Ecto neural progenitor cell (in vitro differentiated cells): ENCODE data around the gene PROCA1.
"Not testable (repeated sequence)": the region's sequence is repeated elsewhere in the genome, so short reads cannot be mapped to it uniquely, and the experiment has no call there.

Source experiments
- DNase-seq: peaks from one replicate; pipeline ENCODE4 v3.0.0-alpha.2; 2018; ENCODE audit warnings: low spot score

Gene PROCA1

DNA sequence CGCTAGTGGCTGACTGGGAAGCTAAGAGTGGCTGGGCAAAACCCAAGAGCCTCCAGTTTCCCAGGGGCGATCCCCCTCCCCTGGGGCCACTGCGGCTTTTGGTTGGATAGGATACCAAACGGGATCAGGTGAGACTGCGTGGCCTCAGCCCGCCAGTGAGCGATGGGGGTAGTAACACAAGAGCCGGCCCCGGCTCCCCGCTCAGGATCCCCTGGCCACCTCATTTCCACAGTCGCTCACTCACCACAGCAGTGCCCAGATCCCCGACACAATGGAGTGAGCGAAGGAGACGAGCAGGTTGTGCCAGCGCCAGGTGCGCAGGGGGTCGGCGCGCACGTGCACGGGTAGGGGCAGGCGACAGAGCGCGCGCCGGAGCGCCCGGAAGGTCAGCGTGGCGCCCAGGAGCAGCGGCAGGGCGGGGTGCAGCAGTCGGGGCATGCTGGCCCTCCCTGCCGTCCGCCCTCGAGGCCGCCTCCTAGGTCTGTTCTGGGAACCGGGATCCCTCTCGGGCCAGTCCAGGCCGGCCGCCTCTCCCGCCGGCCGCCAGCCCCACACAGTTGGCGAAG, 14.1 kb upstream of the PROCA1 start:
- DNase-seq, result peak; percentile 94

DNA sequence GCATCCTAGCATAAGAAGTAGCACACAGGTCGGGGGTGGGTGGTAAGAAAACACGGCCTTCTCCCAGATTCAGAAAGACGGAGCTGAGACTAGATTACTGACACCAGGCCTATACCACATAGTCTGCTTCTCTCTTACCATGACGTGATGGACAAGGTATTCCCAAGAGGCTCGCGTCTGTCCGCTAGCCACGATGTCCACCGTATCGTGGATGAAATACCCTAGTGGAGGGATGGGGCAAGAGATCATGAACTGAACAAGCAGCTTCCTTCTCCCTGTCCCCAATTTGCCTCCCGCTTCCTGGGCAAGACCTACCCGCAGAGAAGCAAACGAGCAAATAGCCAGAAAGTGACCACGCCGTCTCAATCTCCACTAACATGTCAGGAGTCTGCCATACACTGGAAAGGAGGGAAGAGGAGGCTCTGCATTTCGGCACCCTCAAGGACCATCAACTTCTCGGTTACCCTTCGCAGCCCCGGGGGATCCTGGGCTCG, 13.5 kb upstream of the PROCA1 start:
- DNase-seq, result no peak

DNA sequence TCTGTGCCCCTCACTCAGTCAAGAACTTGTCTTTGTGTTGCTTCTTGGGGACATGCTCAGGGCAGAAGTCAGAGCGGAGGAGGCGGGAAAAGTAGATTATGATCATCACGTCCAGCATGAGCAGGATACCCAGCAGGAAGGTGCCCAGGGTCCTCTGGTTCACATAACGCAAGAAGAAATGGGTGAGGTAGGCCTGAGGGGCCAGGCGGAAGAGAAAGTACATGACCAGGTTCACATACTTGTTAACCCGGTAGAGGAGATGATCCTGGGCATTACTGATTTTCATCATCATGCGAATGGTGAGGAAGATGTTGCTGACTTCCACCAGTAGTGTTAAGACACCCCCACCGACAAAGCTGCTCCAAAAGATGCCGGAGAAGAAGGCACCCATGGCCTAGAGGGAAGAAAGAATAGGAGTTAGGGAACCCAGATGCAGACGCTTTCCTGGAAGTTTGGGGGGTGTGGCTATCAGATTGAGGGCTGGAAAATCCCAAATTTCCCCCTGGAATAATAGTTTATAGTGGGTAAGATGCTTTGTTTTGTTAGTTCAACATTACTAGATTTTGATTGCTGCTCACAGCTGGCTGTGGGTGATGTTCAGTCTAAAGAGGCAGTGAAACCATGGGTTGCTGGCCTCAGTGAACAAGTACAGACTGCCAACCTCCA, 12.9 kb upstream of the PROCA1 start:
- DNase-seq, result no peak

DNA sequence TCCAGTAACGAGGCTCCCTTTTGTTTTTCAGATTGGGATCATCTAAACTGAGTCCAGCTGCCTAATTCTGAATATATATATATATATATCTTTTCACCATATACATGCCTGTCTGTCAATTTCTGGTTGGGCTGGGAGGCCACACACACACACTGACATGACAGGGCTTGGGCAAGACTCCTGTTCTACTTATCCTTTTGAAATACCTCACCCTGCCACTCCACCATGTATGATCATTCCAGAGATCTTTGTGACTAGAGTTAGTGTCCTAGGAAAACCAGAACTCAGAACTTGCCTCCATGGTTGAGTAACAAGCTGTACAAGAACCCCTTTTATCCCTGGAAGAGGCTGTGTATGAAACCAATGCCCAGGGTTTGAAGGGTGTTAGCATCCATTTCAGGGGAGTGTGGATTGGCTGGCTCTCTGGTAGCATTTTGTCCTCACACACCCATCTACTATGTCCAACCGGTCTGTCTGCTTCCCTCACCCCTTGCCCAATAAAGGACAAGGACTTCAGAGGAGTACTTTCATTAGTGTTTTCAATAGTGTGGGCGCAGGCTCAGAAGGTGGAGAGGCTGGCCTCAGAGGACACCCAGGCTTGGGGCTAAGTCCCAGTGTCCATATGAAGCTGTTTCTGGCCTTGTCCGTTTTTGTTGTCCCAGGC, 12.3 kb upstream of the PROCA1 start:
- DNase-seq, result not testable (repeated sequence)

DNA sequence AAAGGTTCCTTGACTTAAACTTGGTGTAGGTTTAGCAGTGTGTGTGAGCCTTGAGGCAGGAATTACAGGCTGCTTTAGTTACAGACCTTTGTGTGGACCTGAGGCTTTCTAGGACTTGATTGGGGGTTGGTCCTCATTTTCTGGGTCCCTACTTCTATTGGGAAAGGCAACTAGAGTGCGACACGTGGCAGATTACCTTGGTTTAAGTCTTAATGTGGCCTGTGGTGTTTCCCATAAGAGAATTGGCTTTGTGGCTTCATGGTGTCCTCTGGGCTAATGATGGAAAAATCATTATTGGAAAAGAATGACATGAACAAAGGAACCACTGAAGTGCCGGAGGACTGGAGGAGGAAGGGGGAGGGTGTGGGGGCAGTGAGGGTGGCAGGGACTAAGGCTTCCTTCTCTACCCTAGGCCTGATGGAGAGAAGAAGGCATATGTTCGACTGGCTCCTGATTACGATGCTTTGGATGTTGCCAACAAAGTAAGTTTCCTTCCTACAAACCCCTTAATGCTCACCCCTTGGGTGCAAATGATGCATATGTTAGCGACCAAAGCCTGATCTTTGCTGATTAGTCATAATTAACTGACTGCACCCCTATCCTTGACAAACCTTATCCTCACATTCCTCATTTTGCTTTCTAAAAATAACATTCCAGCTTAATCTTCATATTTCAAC, 11.6 kb upstream of the PROCA1 start:
- DNase-seq, result no peak

DNA sequence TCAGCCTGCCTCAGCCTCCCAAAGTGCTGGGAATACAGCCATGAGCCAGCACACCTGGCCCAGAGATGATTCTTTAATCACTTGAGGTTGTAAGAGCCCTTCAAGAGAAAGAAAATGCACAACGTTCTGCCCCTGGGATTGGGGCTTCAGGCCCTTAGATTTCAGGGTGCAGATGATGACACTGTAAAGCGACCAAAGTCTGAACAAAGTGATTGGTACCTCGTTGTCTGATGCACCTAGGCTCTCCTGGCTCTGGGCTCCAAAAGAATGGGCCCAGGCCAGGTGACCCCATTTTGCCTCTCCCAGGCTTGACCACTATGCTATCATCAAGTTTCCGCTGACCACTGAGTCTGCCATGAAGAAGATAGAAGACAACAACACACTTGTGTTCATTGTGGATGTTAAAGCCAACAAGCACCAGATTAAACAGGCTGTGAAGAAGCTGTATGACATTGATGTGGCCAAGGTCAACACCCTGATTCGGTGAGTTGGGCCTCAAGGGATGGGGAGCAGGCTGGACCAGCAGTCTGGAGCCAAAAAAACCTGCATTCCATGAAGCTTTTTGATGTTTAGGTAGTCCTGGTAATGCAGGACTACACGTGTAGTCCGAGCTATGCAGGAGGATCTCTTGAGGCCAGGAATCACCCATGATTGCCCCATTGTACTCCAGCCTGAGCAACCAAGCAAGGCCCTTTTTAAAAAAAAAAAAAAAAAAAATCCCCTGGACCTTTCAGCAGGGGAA, 10.9 kb upstream of the PROCA1 start:
- DNase-seq, result no peak

DNA sequence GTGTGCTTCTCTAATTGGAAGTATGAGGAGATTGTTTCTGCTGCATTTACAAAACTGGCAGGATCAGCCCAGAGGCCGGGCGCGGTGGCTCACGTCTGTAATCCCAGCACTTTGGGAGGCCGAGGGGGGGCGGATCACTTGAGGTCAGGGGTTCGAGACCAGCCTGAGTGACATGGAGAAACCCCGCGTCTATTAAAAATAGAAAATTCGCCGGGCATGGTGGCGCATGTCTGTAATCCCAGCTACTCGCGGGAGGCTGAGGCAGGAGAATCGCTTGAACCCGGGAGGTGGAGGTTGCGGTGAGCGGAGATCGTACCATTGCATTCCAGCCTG, 9.3 kb upstream of the PROCA1 start:
- DNase-seq, result not testable (repeated sequence)

DNA sequence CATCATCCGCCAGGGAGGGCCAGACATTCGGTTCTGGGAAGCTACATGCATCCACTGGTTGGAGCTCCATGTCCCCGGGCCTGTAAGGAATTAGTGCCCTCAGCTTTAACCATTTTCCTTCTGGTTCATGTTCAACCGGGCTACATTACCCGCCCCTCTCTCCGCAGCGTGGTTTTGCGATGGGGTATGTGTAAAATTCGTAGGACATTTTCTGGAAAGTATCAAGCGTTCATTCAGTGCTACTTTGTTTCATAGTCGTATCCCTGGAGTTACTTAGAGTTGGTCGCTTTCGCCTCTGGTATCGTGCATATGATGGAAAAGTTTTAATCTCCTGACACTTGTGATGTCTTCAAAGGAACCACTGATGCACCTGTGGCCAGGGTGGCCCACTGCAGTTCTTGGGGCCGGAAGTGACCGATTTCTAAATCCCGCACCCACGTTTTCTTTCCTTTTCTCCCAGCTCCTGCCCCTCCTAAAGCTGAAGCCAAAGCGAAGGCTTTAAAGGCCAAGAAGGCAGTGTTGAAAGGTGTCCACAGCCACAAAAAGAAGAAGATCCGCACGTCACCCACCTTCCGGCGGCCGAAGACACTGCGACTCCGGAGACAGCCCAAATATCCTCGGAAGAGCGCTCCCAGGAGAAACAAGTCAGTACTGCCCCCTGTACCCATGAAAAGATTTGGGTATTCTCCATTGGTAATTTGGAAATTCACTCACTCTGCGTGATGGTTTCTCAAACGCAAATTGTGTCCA, 8.7 kb upstream of the PROCA1 start:
- no peak for DNase-seq

DNA sequence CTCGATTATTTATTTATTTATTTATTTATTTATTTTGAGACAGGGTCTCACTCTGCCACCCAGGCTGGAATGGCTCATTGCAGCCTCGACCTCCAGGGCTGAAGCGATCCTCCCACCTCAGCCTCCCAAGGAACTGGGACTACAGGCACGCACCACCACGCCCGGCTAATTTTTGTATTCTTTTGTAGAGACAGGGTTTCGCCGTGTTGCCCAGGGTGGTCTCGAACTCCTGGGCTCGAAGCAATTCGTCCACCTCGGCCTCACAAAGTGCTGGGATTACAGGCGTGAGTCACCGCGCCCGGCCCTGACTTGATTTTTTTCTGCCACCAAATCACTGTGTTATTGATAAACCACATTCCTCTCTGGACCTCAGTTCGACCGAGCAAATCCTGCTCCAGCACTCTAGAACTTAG, 7.3 kb upstream of the PROCA1 start:
- no peak for DNase-seq

DNA sequence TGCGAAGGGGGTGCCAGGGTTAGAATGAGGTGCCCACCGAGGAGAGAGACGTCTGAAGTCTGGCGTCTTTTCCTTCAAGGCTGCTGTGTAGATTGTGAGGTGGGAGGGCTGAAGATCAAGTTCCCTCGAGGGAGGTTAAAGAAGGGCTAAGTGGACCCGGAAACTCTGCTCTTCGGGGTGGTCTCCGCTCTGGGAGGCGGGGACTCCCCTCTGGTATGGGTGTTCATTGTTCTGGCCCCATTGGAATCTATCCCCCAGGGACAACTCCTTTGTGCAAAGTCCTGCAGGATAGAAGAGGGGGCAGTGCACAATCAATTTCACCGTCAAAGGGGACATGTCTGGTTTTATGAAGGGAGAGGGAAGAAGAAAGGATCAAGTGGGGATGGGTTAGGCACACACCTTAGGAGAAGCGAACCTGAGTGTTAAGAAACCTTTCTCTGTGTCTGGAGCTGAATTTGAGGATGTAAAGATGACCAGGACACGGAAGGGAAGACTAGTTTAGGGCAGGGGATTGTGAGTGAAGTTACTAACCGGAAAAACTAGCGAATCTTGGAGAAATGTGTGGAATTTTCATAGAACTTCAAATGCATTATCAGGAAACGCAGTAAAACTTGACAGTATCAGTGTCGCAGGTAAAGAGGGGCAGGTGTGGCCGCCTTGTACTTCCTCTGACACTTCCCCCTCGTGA, 6.8 kb upstream of the PROCA1 start:
- DNase-seq, result no peak

DNA sequence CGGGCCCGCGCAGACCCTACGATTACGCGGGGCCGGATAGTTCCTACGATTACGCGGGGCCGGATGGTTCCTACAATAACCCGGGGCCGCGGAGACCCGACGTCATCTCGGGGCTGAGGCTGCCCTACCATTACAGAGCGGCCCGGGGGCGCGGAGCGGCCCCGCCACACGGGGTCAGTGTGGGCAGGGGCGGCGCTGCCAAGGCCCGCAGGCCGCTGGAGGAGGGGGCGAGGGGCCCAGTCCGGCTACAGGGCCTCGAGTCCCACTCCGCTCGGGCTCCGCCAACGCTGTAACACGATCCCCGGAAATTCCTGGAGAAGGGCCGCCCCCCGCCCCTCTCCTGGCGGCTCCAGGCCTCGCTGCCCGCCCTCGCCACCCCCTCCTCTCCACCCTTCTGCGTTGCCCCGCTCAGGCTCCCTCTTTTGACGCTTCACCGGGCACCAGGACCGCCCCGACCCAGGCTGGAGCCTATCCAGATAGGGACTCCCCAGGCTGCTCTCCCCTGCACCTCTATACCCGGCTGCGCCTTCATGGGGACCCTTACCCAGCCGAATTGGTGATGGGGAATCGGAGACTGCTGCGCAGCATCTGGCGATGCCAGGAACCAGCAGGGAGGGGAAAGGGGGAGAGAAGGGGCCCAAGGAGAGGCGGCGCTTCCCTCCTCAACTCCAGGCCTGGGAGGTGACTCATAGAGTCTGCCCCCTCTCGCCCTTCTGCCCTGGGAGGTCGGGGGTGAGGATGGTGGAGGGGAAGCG, 6.1 kb upstream of the PROCA1 start, which contains the start of gene RAB34:
RAB34 (minus strand) TSS at position 291 of the 755 bp plus-strand sequence. CDS start 602 bp downstream, outside the sequence.
- peak; percentile 98 for DNase-seq

DNA sequence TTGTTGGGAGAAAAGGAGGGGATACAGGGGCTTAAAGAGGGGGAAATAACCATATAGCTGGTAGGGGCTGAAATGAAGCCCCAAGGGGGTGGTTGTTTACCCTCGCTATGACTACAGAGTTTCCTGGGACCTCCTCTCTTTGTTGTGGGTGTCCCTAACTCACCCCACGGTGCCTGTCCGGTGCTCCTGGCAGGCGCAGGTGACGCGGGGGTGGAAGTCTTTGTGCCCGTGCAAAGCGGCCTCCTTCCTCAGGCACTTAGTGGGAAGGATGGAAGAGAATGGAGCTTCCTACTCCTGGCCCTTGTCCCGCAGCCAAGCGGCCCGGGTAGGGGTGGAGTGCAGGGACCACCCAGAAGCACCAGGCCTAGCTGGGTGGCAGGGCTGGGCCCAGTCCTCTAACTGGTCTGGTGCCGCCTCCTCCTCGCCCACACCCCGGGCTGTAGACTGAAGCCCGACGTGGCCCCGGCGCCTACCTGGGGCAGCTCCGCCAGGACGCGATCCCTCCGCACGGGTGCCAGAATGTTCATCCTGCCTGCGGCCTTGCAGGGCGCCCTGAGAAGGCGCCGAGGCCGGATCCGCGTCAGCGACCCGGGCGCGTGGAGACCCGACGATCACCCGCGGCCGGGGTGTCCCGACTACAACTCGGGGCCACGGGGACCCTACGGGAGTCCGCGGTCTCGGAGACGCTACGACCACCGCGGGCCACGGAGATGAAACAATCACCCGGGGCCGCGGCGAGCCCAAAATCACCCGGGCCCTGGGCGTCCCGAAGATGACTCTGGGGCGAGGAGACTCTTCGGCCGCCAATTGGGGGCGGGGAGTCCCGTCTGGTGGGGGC, 5.3 kb upstream of the PROCA1 start:
- DNase-seq, result peak; percentile 84

DNA sequence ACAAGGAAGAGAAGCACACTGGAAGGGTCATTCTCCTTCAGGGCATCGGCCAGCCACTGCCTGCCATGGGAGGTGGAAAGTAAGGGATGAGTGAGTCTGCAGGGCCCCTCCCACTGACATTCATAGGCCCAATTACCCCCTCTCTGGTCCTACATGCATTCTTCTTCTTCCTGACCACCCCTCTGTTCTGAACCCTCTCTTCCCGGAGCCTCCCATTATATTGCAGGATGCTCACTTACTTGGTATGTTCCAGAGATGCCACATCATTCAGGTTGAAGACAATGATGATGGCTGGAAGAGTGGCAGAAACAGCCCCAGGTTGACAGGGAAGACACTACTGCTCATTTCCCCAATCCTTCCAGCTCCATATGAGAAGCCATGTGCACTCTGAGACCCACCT, 3.5 kb upstream of the PROCA1 start:
- no peak for DNase-seq

DNA sequence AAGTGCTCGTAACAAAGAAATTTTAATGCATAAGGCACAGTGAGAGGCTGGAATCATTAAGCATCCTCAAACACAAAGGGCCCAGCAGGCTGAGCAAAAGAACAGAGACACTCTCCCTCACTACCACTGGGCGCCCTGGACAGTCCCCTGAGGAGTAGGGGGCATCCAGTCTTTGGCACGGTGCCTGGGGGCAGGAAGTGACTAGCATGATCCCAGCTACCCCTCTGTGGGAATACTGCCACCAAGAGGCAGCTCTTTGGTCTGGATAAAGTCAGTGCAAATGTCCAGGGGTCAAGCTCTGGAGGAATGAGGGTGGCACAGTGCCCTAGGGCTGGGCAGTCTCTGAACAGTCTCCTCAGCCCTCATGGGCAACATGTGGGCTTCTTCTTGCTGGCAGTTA, 2.6 kb upstream of the PROCA1 start:
- no peak for DNase-seq

DNA sequence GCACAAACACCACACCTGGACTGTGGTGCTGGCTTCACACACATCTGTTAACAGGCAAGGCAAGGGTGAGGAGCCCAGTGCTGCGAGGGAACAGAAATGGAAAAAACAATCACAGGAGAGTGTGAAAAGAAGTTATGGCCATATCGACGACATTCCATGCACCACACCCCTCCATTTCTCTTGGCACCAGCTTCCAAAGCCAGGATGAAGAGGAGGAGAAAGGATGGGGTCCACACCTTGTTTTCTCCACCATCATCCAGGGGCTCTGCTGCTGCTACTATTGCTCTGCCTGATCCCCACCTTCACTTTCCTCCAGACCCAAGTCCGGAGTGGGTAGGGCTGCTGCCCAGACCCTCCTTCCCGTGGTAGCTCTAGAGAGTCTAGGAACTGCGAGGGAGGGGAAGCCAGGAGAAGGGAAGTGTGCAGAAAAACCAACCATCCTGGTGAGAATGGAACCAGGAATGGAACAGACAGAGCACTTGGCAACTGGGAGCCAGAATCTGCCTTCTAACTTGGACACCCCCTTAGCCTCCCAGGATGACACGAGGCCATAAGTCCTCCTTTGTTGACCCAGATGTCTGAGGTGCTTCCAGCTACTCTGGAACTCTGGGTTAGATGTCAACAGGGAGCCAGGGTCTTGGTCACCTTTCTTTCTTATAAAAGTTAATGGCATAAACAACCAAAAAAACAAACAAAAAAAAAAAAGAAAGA, 1.2 kb upstream of the PROCA1 start:
- DNase-seq, result no peak

DNA sequence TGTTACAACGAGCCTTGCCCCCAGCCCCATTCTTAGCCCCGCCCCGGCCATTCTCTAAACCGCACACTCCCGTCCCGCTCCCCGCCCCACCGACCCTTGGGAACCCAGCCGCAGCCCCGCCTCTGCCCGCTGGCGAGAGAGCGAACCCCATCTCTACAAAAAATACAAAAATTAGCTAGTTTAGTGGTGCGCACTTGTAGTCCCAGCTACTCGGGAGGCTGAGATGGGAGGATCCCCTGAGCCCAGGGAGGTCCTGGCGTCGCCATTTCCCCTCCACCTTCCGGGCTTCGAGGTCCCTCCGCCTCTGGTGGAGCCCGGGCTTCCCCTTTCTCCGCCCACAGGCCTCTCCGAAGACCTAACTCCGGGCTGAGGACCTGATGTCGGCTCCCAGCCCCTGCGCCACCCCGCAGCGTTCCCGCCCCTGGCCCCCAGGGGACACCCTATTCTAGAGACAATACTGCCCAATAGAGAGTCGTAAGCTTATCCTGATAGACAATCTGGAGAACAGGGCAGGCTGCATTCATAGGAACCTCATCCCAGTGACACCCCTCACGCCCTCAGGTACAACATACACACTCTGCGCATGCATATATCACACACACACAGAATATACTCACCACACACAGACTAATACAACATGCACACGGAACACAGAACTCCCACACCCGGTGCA, 480 bp upstream of the PROCA1 start:
- peak; percentile 85 for DNase-seq

DNA sequence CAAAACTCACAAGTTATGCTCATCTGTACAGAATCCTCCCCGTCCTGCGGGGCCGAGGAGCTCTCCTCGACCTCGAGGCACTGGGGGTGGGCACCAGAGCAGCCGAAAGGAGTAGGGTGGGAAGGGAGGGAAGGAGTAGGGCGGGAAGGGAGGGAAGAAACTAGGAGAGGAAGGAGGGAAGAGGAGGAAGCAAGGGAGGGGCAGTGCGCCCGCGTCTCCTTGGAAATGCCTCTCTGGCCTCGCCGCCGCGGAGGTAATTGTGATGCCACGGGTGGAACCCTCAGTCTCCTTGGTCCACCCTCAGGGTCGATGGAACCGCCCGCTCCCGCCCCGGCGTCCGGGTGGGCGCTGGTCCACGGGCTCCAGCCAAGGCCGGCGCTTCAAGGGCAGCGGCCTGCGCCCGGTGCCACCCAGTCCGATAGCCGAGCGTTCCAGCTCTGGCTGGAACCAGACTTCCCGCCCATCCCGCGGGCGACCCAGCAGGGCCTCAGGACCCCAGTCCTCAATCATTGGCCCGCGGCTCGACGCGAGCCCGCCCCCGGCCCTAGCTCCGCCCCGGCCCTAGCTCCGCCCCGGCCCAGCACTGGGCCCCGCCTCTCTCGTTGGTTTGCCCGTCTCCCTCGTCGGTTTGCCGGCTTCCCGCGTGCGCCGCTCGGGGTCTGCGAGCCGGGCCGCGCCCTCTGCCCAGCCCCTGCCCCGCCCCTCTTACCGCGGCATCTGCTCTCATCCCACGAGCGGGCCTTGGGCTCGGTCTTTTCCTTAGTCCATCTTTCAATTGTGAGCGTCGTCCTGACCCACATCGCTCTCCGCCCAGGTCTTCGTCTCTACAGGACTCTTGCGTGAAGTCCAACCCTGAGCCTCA, 596 bp downstream of the PROCA1 start:
- DNase-seq, result peak; percentile 100
